Measurements from ENCODE around the gene WNT6.
"Not testable (repeated sequence)": the region's sequence is repeated elsewhere in the genome, so short reads cannot be mapped to it uniquely, and the experiment has no call there.

The WNT6 gene

DNA sequence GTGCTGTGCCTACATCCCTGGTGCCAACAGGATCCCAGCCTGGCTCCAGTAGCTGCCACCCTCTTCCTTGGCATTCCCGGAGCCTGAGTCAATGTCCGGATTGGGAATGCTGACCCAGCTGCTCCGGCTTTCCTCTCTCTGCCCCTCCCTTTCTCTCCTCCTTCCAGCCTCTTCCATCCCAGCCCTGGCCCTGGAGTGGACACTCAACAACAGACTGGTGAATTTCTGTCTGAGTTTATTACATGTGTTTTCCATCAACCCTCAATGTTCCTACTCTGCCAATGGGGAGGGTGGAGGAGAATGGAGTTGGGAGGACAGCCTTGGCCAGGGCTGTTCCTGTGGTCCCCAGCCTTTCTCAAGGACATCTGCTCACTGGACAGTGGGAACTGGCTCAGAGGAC is 27.1 kb upstream of the WNT6 start:
- Histone ChIP-seq H3K36me3 (no peaks in the 10 kb centered on the region), H3K27ac (no peak overlapping the region), H3K27me3 (peaks cover 0 to 7% (median 0%) of the 10 kb centered on the region in 11 experiments; a peak in 2 of 22 replicates), H3K4me1 (0 out of 20 replicates have a peak, but pooled peaks cover 0 to 8% (median 0%) of the 10 kb centered on the region in 10 experiments), H3K4me3 (no peak overlapping the region), H3K4me2 (peak overlapping the region in 1 of 11 experiments; percentile 23; a peak in 1 of 22 replicates), H3K9me3 (replicated peaks in 1 of 11) (peaks cover 4 to 8% (median 6%) of the 10 kb centered on the region in 11 experiments; a peak in 18 of 22 replicates), H4K20me1 (peaks cover 0 to 10% (median 0%) of the 10 kb centered on the region in 11 experiments; a peak in 2 of 22 replicates), H3K9ac (no peak overlapping the region)
- no peak for TF ChIP-seq Cebpa-rat (IDR thresholded peaks at IDR 0.05)

DNA sequence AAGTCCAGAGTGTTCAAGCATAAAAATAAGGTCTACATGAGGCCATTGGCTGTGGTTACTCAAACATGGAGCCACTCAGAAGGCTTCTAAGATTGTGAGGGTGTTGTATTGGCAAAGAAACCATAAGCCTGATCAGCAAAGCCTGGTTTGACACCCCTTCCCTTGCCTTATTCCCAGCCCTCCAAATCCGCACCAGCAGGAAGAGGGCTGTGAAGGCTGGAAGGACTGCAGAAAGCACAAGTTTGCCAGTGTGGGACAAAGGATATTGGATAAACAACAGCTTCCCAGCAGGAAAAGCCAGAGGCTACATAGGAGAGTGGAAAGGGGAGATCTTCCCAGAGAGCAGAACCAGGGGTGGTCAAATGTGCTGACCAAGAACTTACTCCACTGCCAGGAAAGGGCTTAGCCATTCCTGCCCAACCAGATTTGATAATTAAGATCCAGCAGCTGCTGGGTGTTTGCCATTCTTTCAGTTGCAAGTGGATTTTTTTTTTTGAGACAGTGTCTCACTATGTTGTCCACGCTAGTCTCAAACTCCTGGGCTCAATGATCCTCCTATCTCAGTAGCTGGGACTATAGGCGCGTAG is 26.5 kb upstream of the WNT6 start:
- Histone ChIP-seq H3K4me1 (0 out of 20 replicates have a peak, but pooled peaks cover 0 to 8% (median 0%) of the 10 kb centered on the region in 10 experiments), H3K27me3 (peaks cover 0 to 7% (median 0%) of the 10 kb centered on the region in 11 experiments; a peak in 3 of 22 replicates), H4K20me1 (peaks cover 0 to 5% (median 0%) of the 10 kb centered on the region in 11 experiments; a peak in 2 of 22 replicates)

DNA sequence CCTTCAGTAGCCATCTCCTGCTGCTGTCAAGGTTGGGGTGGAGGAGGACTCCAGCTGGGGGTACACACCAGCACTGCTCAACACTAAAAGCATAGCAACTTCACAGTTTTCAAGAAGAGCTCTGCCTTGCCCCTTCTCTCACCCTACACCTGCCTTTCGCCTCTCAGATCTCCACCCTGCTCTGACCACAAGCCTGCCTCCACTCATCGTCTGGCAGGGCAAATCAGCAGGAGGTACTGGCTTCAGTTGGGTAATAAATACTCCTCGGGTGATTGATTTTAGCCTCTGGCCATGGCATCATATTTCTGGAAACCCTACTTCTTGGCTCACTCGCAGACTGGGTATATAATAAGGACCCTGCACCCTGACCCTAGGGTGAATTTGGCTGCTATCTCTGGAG is 24.9 kb upstream of the WNT6 start:
- peaks cover 0 to 7% (median 0%) of the 10 kb centered on the region in 11 experiments; a peak in 4 of 22 replicates for H3K27me3 ChIP-seq
- peaks cover 7 to 16% (median 12%) of the 10 kb centered on the region in 11 experiments; a peak in 19 of 22 replicates for H3K9me3 ChIP-seq (replicated peaks in 1 of 11)
- peaks cover 0 to 20% (median 0%) of the 10 kb centered on the region in 10 experiments; a peak in 4 of 20 replicates for H3K4me1 ChIP-seq
- H3K9ac ChIP-seq, result no peak overlapping the region
- peaks cover 0 to 5% (median 0%) of the 10 kb centered on the region in 11 experiments; a peak in 2 of 22 replicates for H4K20me1 ChIP-seq
- H3K4me3 ChIP-seq, result no peak overlapping the region
- no peak for TF ChIP-seq Cebpa-rat (IDR thresholded peaks at IDR 0.05)
- H3K36me3 ChIP-seq, result no peaks in the 10 kb centered on the region
- H3K4me2 ChIP-seq, result no peak overlapping the region
- no peak overlapping the region for H3K27ac ChIP-seq

More for the DNA sequence above, 26.5 kb upstream of the WNT6 start:
- Histone ChIP-seq H3K36me3 (no peaks in the 10 kb centered on the region), H3K9me3 (replicated peaks in 1 of 11) (peaks cover 7 to 14% (median 11%) of the 10 kb centered on the region in 11 experiments; a peak in 19 of 22 replicates), H3K4me2 (peak overlapping the region in 1 of 11 experiments; percentile 23; a peak in 1 of 22 replicates), H3K9ac (no peak overlapping the region), H3K27ac (no peak overlapping the region), H3K4me3 (no peak overlapping the region)
- no peak for TF ChIP-seq Cebpa-rat (IDR thresholded peaks at IDR 0.05)

DNA sequence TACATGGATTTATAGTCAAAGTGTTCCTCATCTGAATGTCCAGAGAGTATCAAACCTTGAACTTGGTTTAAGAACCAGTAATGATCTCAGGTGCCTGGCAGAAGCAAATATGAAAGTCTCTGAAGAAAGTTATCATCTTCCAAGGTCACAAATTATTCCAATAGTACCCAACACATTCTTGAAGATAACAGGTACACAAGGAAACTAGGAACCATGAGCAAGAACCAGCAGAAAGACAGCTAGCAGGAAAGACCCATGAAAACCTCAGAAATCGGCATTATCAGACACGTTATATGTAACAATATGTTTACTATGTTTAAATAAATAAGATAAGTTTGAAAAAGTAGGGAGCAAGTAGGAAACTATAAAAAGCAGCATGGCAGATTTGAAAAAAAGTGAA is 22.1 kb upstream of the WNT6 start:
- no peak overlapping the region for H3K27ac ChIP-seq
- no peak overlapping the region for H3K4me2 ChIP-seq
- H3K4me1 ChIP-seq, result peaks cover 0 to 23% (median 0%) of the 10 kb centered on the region in 10 experiments; a peak in 4 of 20 replicates
- peaks cover 0 to 7% (median 0%) of the 10 kb centered on the region in 11 experiments; a peak in 4 of 22 replicates for H3K27me3 ChIP-seq
- H3K9me3 ChIP-seq (replicated peaks in 1 of 11), result peaks cover 10 to 26% (median 13%) of the 10 kb centered on the region in 11 experiments; a peak in 20 of 22 replicates
- H3K9ac ChIP-seq, result no peak overlapping the region
- H3K4me3 ChIP-seq, result no peak overlapping the region
- no peak for TF ChIP-seq Cebpa-rat (IDR thresholded peaks at IDR 0.05)
- no peaks in the 10 kb centered on the region for H3K36me3 ChIP-seq
- 0 out of 22 replicates have a peak, but pooled peaks cover 0 to 2% (median 0%) of the 10 kb centered on the region in 11 experiments for H4K20me1 ChIP-seq

DNA sequence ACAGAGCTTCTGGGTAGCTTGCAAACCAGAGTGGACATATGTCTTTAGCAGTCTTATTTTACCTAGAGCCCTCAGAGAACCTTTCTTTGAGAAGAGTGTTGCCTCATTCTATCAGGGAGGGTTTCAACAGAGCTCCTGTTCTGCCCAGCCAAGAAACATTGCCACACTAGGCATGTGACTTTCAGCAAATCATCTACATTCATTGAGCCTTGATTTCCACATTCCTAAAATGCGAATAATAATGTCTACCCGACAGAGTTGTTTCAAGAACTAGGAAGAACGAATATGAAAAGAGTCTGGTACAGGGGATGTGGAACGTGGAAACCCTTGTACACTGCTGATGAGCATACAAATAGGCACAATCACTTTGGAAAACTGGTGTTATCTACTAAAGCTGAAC is 20.2 kb upstream of the WNT6 start:
- H3K4me1 ChIP-seq, result peaks cover 0 to 15% (median 0%) of the 10 kb centered on the region in 10 experiments; a peak in 4 of 20 replicates
- peaks cover 0 to 7% (median 0%) of the 10 kb centered on the region in 11 experiments; a peak in 3 of 22 replicates for H3K27me3 ChIP-seq
- no peak overlapping the region for H3K9ac ChIP-seq
- no peaks in the 10 kb centered on the region for H3K36me3 ChIP-seq
- H3K9me3 ChIP-seq (replicated peaks in 1 of 11), result peaks cover 15 to 30% (median 19%) of the 10 kb centered on the region in 11 experiments
- H3K4me3 ChIP-seq, result no peak overlapping the region
- H4K20me1 ChIP-seq, result no peaks in the 10 kb centered on the region
- H3K27ac ChIP-seq, result no peak overlapping the region
- peak overlapping the region in 2 of 11 experiments; percentile 56 to 74; a peak in 4 of 22 replicates for H3K4me2 ChIP-seq
- TF ChIP-seq Cebpa-rat (IDR thresholded peaks at IDR 0.05), result no peak

DNA sequence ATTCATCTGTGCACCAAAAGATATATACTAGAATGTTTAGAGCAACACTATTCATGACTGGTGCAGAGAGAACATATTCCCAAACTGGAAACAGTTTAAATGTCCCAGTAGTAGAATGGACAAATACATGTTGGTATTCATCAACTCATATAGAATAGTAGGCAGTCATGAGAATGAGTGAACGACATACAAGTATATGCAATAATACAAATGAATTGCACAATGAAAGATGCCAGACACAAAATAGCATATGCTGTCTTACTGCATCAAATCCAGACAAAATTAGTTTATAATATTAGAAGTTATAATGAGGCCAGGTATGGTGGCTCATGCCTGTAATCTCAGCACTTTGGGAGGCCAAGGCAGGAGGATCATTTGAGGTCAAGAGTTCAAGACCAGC is 19.7 kb upstream of the WNT6 start:
- TF ChIP-seq Cebpa-rat (IDR thresholded peaks at IDR 0.05), result no peak
- peaks cover 0 to 15% (median 0%) of the 10 kb centered on the region in 10 experiments; a peak in 4 of 20 replicates for H3K4me1 ChIP-seq

DNA sequence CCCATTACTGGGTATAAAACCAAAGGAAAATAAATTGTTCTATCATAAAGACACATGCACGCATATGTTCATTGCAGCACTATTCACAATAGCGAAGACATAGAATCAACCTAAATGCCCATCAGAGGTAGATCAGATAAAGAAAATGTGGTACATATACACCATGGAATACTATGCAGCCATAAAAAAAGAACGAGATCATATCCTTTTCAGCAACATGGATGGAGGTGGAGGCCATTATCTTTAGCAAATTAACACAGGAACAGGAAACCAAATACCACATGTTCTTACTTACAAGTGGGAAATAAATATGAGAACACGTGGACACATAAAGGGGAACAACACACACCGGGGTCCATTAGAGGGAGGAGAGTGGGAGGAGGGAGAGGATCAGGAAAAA is 15.3 kb upstream of the WNT6 start:
- Histone ChIP-seq H3K9me3 (replicated peaks in 1 of 11) (peaks cover 19 to 35% (median 23%) of the 10 kb centered on the region in 11 experiments; a peak in 17 of 22 replicates), H3K4me1 (peaks cover 0 to 12% (median 0%) of the 10 kb centered on the region in 10 experiments; a peak in 4 of 20 replicates)
- H3K9ac ChIP-seq, H3K27ac ChIP-seq, H4K20me1 ChIP-seq, H3K27me3 ChIP-seq, H3K36me3 ChIP-seq, H3K4me2 ChIP-seq, H3K4me3 ChIP-seq: not testable (repeated sequence)

More for the DNA sequence above, 19.7 kb upstream of the WNT6 start:
- Histone ChIP-seq H3K4me3 (no peak overlapping the region), H4K20me1 (no peaks in the 10 kb centered on the region), H3K36me3 (no peaks in the 10 kb centered on the region), H3K9me3 (replicated peaks in 1 of 11) (peaks cover 19 to 34% (median 24%) of the 10 kb centered on the region in 11 experiments), H3K9ac (no peak overlapping the region), H3K27me3 (peaks cover 0 to 7% (median 0%) of the 10 kb centered on the region in 11 experiments; a peak in 3 of 22 replicates), H3K27ac (no peak overlapping the region), H3K4me2 (peak overlapping the region in 2 of 11 experiments; percentile 56 to 74; a peak in 3 of 22 replicates)

DNA sequence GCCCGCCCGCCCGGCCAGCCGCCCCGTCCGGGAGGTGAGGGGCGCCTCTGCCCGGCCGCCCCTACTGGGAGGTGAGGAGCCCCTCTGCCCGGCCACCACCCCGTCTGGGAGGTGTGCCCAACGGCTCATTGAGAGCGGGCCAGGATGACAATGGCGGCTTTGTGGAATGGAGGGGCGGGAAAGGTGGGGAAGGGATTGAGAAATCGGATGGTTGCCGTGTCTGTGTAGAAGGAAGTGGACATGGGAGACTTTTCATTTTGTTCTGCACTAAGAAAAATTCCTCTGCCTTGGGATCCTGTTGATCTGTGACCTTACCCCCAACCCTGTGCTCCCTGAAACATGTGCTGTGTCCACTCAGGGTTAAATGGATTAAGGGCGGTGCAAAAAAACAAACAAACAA is 12.6 kb upstream of the WNT6 start:
- H3K9me3 ChIP-seq (replicated peaks in 1 of 11), result peaks cover 13 to 35% (median 22%) of the 10 kb centered on the region in 11 experiments; a peak in 17 of 22 replicates
- H3K27me3 ChIP-seq, result peaks cover 0 to 12% (median 4%) of the 10 kb centered on the region in 11 experiments; a peak in 8 of 22 replicates
- not testable (repeated sequence) for H3K36me3 ChIP-seq, H3K4me3 ChIP-seq, H4K20me1 ChIP-seq, H3K4me2 ChIP-seq, H3K9ac ChIP-seq, H3K4me1 ChIP-seq, H3K27ac ChIP-seq

DNA sequence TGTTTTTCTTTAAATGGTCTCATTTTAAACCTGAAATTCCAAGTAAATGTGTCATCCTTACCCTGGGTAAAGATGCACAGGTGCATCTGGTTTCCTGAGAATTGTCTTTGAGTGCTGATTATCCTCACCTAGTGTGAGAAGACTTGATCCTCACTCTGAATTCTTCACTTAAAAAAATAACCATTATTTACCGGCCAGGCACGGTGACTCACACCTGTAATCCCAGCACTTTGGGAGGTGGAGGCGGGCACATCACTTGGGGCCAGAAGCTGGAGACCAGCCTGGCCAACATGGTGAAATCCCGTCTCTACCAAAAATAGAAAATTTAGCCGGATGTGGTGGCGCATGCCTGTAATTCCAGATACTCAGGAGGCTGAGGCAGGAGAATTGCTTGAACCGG is 9.9 kb upstream of the WNT6 start:
- no peak for TF ChIP-seq Cebpa-rat (IDR thresholded peaks at IDR 0.05)
- Histone ChIP-seq H3K9me3 (replicated peaks in 1 of 11) (peaks cover 2 to 14% (median 12%) of the 10 kb centered on the region in 11 experiments; a peak in 16 of 22 replicates), H4K20me1 (peaks cover 0 to 9% (median 0%) of the 10 kb centered on the region in 11 experiments; a peak in 5 of 22 replicates), H3K27ac (no peak overlapping the region), H3K4me3 (no peak overlapping the region), H3K36me3 (no peaks in the 10 kb centered on the region), H3K27me3 (peaks cover 25 to 40% (median 31%) of the 10 kb centered on the region in 11 experiments), H3K9ac (no peak overlapping the region), H3K4me2 (no peak overlapping the region), H3K4me1 (peaks cover 0 to 5% (median 0%) of the 10 kb centered on the region in 10 experiments; a peak in 2 of 20 replicates)
